ENCODE data around the gene CNNM1. TPM values are rescaled to one million over a fixed set of nuclear protein-coding genes. Genes with fewer than 3 reads are reported as not detected.

CNNM1 gene
- polyA plus RNA-seq, 2 of the 4 experiments (the other 2 are of a cell fraction), result 14.2 to 17.5 TPM

DNA sequence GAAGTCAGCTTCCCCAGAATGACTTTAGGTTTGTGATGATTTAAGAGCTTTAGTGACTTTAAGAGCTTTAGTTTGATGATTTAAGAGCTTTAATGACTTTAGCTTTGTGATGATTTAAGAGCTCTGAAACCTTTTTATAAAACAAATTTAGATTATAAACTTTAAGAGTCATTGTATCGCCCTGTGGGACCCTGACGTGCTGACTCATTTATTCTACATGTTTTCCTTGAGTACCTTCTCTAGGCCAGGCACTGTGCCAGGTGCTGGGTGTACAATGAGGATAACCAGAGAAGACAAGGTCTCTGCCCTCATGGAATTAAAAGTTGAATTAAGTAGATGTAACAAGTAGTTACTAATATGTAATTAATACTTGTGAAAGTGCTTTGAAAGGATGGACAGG lies 45.4 kb downstream of the CNNM1 start:
- ATAC-seq, result no peak
- no peak for DNase-seq (ENCODE audit: low read depth in 1 of 2, low spot score in 1 of 2)
- H3K9me3 ChIP-seq, result no peaks in the 10 kb centered on the region
- H3K4me3 ChIP-seq, result no peak overlapping the region
- 83% methylated on average over 2 of the region's 2 CpGs for WGBS (ENCODE audit: missing lambda C conversion rate)
- H3K4me1 ChIP-seq, result peaks cover 18% of the 10 kb centered on the region
- POLR2A ChIA-PET, result no interaction called here
- TF ChIP-seq MYC (IDR thresholded peaks at IDR 0.05; ENCODE audit: borderline replicate concordance, low read length) (no peak), HDAC2 (IDR thresholded peaks at IDR 0.05) (no peak), CBX2 (IDR thresholded peaks at IDR 0.05; ENCODE audit: borderline replicate concordance, low read depth) (no peak), TFCP2L1 (CRISPR knock-in tag; IDR thresholded peaks at IDR 0.05) (no peak), BHLHE40 (IDR thresholded peaks at IDR 0.05; ENCODE audit: low read depth, low read length) (no peak), POLR2AphosphoS2 (conservative IDR thresholded peaks at IDR 0.05; ENCODE audit: low read length) (no peak), JUNB (IDR thresholded peaks at IDR 0.05) (no peak), CEBPB (IDR thresholded peaks at IDR 0.05) (no peak)
- CTCF ChIA-PET, result interaction anchor here (1.0 to 2.5 kb wide), 4 partner anchors 9 to 907 kb away, joined by 3 to 9 read pairs (median 8); no protein-coding TSS in a partner anchor
- no peak overlapping the region for H3K27ac ChIP-seq
- peak overlapping the region; percentile 36 for H3K4me2 ChIP-seq
- no peak for FAIRE-seq

DNA sequence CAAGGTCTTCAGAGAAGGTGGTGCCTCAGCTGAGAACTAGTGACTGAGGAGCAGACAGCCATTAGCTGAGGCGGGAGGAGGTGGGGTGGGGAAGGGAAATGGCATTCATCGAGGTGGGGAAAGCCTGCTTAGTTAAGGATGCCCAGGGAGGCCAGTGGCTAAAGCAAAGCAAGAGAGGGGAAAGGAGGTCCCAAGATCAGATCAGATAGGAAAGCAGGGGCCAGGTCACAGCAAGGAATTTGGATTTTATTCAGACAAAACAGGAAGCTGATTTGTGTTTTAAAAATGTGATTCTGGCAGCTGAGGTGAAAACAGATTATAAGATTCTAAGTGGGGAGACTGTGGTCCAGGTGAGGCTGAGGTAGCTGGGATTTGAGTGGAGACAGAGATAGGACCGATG lies 45.8 kb downstream of the CNNM1 start:
- H3K4me3 ChIP-seq, result no peak overlapping the region
- DNase-seq (ENCODE audit: low read depth in 1 of 2, low spot score in 1 of 2), result no peak
- no peaks in the 10 kb centered on the region for H3K9me3 ChIP-seq
- H3K4me1 ChIP-seq, result peaks cover 18% of the 10 kb centered on the region
- no peak for FAIRE-seq
- TF ChIP-seq, protein P1, sequence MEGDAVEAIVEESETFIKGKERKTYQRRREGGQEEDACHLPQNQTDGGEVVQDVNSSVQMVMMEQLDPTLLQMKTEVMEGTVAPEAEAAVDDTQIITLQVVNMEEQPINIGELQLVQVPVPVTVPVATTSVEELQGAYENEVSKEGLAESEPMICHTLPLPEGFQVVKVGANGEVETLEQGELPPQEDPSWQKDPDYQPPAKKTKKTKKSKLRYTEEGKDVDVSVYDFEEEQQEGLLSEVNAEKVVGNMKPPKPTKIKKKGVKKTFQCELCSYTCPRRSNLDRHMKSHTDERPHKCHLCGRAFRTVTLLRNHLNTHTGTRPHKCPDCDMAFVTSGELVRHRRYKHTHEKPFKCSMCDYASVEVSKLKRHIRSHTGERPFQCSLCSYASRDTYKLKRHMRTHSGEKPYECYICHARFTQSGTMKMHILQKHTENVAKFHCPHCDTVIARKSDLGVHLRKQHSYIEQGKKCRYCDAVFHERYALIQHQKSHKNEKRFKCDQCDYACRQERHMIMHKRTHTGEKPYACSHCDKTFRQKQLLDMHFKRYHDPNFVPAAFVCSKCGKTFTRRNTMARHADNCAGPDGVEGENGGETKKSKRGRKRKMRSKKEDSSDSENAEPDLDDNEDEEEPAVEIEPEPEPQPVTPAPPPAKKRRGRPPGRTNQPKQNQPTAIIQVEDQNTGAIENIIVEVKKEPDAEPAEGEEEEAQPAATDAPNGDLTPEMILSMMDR (IDR thresholded peaks at IDR 0.05), result no peak
- TF ChIP-seq FOXS1 (CRISPR knock-in tag; IDR thresholded peaks at IDR 0.05) (no peak), FOSB (CRISPR knock-in tag; IDR thresholded peaks at IDR 0.05) (no peak), EHF (CRISPR knock-in tag; IDR thresholded peaks at IDR 0.05) (no peak), NR3C1 (IDR thresholded peaks at IDR 0.05) (no peak), HEYL (CRISPR knock-in tag; IDR thresholded peaks at IDR 0.05) (no peak), CBX8 (IDR thresholded peaks at IDR 0.05) (no peak), TFCP2L1 (CRISPR knock-in tag; IDR thresholded peaks at IDR 0.05) (no peak), POLR2AphosphoS2 (conservative IDR thresholded peaks at IDR 0.05; ENCODE audit: low read length) (no peak)
- TF ChIP-seq, protein P2, sequence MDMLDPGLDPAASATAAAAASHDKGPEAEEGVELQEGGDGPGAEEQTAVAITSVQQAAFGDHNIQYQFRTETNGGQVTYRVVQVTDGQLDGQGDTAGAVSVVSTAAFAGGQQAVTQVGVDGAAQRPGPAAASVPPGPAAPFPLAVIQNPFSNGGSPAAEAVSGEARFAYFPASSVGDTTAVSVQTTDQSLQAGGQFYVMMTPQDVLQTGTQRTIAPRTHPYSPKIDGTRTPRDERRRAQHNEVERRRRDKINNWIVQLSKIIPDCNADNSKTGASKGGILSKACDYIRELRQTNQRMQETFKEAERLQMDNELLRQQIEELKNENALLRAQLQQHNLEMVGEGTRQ (IDR thresholded peaks at IDR 0.05), result no peak
- TF ChIP-seq, protein P3, sequence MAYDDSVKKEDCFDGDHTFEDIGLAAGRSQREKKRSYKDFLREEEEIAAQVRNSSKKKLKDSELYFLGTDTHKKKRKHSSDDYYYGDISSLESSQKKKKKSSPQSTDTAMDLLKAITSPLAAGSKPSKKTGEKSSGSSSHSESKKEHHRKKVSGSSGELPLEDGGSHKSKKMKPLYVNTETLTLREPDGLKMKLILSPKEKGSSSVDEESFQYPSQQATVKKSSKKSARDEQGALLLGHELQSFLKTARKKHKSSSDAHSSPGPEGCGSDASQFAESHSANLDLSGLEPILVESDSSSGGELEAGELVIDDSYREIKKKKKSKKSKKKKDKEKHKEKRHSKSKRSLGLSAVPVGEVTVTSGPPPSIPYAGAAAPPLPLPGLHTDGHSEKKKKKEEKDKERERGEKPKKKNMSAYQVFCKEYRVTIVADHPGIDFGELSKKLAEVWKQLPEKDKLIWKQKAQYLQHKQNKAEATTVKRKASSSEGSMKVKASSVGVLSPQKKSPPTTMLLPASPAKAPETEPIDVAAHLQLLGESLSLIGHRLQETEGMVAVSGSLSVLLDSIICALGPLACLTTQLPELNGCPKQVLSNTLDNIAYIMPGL (CRISPR knock-in tag; IDR thresholded peaks at IDR 0.05; ENCODE audit: borderline replicate concordance), result no peak
- H3K27ac ChIP-seq, result peak overlapping the region in 1 of 2 experiments; percentile 2; a peak in 1 of 6 replicates
- ChIA-PET POLR2A (no interaction called here), CTCF (interaction anchor here (1.0 to 2.5 kb wide), 4 partner anchors 8 to 908 kb away, joined by 3 to 9 read pairs (median 4); no protein-coding TSS in a partner anchor)
- WGBS (ENCODE audit: missing lambda C conversion rate), result 75% methylated on average over 3 of the region's 3 CpGs
- no peak for ATAC-seq
- H3K4me2 ChIP-seq, result peak overlapping the region; percentile 36

DNA sequence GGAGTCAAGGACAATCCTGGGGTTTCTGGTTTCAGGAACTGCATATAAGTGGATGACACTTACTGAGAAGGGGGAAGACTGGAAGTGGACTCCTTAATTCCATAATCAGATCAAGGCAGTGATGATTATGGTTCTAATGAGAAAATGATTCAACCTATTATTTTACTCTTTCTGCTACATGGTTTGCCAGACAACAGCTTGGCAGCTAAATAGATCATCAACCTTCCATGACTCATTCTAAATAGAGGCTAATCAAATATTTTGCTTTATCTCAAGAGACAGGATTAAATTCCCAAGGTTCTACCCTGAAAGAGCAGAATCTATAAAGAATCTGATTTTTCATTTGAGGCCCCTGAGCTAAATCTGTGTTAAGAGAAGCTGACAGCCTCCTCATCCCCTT lies 46.3 kb downstream of the CNNM1 start:
- ChIA-PET CTCF (interaction anchor here (1.0 to 2.5 kb wide), 4 partner anchors 8 to 908 kb away, joined by 3 to 9 read pairs (median 4); no protein-coding TSS in a partner anchor), POLR2A (no interaction called here)
- Histone ChIP-seq H3K4me3 (no peak overlapping the region), H3K4me1 (peaks cover 18% of the 10 kb centered on the region), H3K9me3 (no peaks in the 10 kb centered on the region), H3K27ac (no peak overlapping the region; a peak in 1 of 6 replicates), H3K4me2 (peak overlapping the region; percentile 36)
- FAIRE-seq (no peak), ATAC-seq (no peak), DNase-seq (ENCODE audit: low read depth in 1 of 2, low spot score in 1 of 2) (no peak)
- TF ChIP-seq FOSL2 (IDR thresholded peaks at IDR 0.05) (no peak), FOSL2 (CRISPR knock-in tag; IDR thresholded peaks at IDR 0.05) (peak; percentile 40; the same call in 1 of the 2 replicates), MAZ (IDR thresholded peaks at IDR 0.05; ENCODE audit: borderline replicate concordance, low read depth, low read length) (no peak)

Data from A549 (cell line).